GM19468 (cell line): ENCODE results near the gene AIFM1.
A peak's percentile ranks its signal among the peaks of the same experiment; 100 is the strongest.

Experiments used
- ATAC-seq: cut with Tn5 transposase; IDR thresholded peaks from one replicate; pipeline ENCODE4 v1.9.1; 2021; ENCODE audit warnings: mild to moderate bottlenecking, moderate library complexity, moderate number of reproducible peaks; ENCODE audit not compliant: unreplicated experiment; ENCODE audit errors: extremely low read depth

The AIFM1 gene

GRCh38 chrX:130097507-130098209 is 68.0 kb downstream of the AIFM1 start:
- ATAC-seq, result no peak

- ATAC-seq, result no peak
Observed at GRCh38 chrX:130095249-130096030, 70.2 kb downstream of the AIFM1 start.

- no peak for ATAC-seq
Observed at GRCh38 chrX:130094696-130095095, 70.9 kb downstream of the AIFM1 start.

- no peak for ATAC-seq
Observed at GRCh38 chrX:130093271-130093670, 72.4 kb downstream of the AIFM1 start.

GRCh38 chrX:130091980-130092522 is 73.6 kb downstream of the AIFM1 start:
- peak; percentile 99 for ATAC-seq

GRCh38 chrX:130090364-130090763 is 75.3 kb downstream of the AIFM1 start:
- ATAC-seq, result no peak

- no peak for ATAC-seq
Observed at GRCh38 chrX:130086447-130087206, 79.0 kb downstream of the AIFM1 start.

GRCh38 chrX:130085551-130086446 is 79.8 kb downstream of the AIFM1 start:
- no peak for ATAC-seq

- no peak for ATAC-seq
Observed at GRCh38 chrX:130084631-130085237, 80.9 kb downstream of the AIFM1 start.

- ATAC-seq, result no peak
Observed at GRCh38 chrX:130083656-130084382, 81.8 kb downstream of the AIFM1 start.

- no peak for ATAC-seq
Observed at GRCh38 chrX:130083107-130083490, 82.5 kb downstream of the AIFM1 start.

GRCh38 chrX:130082244-130083106 is 83.2 kb downstream of the AIFM1 start:
- ATAC-seq, result peak; percentile 66

- no peak for ATAC-seq
Observed at GRCh38 chrX:130081421-130082045, 84.1 kb downstream of the AIFM1 start.

GRCh38 chrX:130080791-130081367 is 84.8 kb downstream of the AIFM1 start:
- ATAC-seq, result no peak

- ATAC-seq, result no peak
Observed at GRCh38 chrX:130079824-130080406, 85.7 kb downstream of the AIFM1 start.
